Measurements from ENCODE around the gene RTN4RL1. TPM values are rescaled to one million over a fixed set of nuclear protein-coding genes. Genes with fewer than 3 reads are reported as not detected.
"Not testable (repeated sequence)": the region's sequence is repeated elsewhere in the genome, so short reads cannot be mapped to it uniquely, and the experiment has no call there.

The RTN4RL1 gene
- total RNA-seq, 1 experiment from 2014 or later: 65.0 TPM

DNA sequence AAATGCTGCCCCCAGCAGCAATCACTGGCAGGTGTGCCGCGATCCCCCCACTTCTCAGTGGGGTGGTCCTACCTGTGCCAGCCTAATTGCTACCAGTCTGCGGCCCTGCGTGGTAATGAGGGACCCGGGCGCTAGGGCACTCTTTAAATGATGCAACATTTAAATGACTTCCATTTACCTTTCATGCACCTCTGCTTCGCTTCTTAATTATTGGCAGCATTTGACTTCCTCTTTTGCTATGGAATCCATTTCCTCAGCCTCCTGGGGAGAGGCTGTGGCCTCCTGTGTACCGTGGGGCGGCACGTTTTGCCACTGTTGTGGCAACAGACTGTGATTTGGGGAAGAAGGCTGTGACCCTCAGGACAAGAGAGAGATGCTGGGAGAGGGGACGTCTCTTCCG lies 109.2 kb downstream of the RTN4RL1 start:
- no peak for DNase-seq (ENCODE audit: low spot score)
- in situ Hi-C loops (cut with HindIII; ENCODE audit: low sequenced_read_pairs): no loop called here

DNA sequence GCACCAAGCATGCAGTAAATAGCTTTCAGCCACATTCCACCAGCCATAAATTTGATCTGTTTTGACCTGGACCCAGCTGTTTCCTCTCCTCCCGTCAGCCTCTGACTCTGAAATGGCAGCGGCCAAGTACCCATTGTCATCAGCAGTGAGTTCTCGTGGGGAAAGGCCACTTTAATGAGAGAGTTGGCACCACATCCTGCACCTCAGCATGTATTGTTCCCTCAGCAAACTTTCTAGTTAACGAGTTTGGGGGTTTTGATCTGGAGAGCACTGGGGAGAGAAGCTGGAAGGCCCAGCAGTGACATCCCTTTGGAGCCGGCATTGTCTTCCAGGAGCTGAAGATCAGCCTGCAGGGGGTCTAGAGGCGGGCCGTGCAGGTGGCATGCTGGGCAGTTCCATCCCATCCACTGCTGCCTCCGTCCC lies 110.5 kb downstream of the RTN4RL1 start:
- no peak for DNase-seq (ENCODE audit: low spot score)
- in situ Hi-C loops (cut with HindIII; ENCODE audit: low sequenced_read_pairs): no loop called here

GRCh38 chr17:1913702-1914101 lies 111.4 kb downstream of the RTN4RL1 start:
- no peak for DNase-seq (ENCODE audit: low spot score)
- in situ Hi-C loops (cut with HindIII; ENCODE audit: low sequenced_read_pairs): no loop called here

- DNase-seq (ENCODE audit: low spot score): no peak
- in situ Hi-C loops (cut with HindIII; ENCODE audit: low sequenced_read_pairs): no loop called here
Observed at GRCh38 chr17:1912146-1912545, 113.0 kb downstream of the RTN4RL1 start.

DNA sequence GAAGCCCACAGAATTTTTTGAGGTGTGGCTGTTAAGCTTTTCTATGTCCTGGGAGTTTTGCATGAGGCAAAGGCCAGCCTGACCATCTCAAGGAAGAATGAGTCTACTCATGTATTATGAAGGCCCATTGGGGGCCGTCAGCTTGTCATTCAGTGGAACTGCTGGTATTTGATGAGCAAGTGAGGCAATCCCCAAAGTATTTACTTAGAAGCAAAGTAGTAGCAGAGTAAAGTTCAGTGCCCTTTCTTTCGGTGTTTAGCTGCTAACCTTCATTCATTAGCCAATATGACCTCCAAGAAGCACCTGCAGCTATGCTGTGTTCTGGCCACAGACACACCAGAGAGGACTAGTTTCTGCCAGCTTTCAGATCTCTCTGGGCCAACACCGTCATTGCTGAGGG lies 115.1 kb downstream of the RTN4RL1 start:
- no peak for DNase-seq (ENCODE audit: low spot score)
- in situ Hi-C loops (cut with HindIII; ENCODE audit: low sequenced_read_pairs): no loop called here

DNA sequence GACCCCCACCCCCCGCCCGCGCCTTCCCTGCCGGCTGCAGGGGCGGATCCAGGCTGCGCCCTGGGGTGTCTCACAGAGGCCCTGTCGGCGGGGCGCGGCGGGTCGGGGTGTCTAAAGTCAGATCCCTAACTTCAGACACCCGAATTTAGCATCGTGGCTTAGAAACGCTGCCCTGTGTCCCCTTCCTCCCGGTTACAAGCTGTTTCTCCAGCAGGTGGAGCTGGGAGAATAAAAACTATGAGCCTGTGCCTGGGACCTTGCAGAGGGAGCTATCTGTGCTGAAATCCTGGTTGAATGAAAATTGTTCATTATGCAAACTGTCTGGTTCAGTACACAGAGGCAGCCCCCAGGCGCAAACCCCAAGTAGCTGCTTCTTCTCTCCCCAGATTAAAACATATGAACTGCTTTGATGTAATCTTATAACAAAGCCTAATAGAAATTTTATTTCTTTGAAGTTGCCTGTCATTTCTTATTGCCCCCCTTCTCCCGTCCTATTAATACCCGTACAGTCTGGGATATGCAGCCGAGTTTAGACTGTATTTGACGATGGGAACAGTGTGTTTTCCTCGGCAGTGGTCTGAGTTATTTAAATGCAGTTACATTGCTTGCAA lies 116.3 kb downstream of the RTN4RL1 start:
- peak; percentile 94 for DNase-seq (ENCODE audit: low spot score)
- in situ Hi-C loops (cut with HindIII; ENCODE audit: low sequenced_read_pairs): no loop called here

DNA sequence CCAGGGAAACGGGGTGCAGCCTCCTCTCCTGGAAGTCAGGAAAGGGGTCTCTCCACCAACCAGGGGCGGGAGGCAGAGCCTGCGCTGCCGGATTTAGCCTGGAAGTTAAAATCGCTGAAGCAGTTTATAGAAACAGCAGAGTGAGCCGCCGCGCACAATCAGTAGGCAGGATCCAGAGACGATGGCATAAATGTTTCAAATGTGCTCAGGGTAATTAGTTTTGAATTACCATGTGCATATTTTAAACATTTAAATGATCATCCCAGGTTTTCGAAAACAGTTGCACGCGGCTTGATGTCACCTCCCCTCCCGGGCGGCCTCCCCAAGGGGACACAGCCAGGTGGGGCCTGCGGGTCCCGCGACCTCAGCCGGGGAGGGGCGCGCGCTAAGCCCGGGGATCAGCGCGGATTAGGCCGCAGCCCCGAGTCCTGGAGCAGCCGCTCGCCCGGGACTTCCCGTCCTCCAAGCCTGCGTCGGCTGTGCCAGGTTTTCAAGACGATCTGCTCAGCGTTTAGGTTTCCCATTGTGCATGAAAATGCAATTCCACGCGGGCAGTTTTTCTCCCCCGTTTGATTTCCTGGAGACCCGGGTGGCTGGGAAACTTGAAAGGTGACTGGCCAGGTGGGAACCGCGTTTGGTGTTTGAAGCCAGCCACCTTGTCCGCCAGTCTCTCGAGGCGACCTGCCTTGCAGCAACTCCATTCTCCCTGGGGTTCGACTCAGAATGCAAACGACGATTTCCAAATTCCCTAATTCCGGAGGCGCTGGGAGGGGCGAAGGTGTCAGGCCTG lies 117.0 kb downstream of the RTN4RL1 start:
- in situ Hi-C loops (cut with HindIII; ENCODE audit: low sequenced_read_pairs): no loop called here
- peak; percentile 74 for DNase-seq (ENCODE audit: low spot score)

DNA sequence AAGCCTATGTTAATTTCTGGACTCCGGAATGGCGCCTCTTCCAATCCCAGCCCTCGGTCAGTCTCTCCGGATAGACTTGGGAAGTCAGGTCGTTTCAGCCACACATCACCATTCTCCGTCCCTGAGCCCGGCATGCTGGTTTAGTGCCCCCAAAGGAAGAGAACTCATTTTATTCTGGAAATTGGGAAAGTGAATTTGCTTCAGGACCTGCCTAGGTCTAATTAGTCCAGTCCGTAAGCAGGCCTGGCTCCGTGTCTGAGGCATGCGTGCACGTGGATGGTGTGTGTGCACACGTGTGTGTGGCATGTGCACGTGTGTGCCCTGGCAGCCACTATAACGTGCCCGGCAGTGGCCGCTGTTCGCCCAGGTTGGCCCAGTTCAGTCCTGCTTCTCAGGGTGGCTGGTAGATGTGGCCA lies 117.9 kb downstream of the RTN4RL1 start:
- in situ Hi-C loops (cut with HindIII; ENCODE audit: low sequenced_read_pairs): no loop called here
- peak; percentile 71 for DNase-seq (ENCODE audit: low spot score)

GRCh38 chr17:1906662-1907101 lies 118.5 kb downstream of the RTN4RL1 start:
- peak; percentile 76 for DNase-seq (ENCODE audit: low spot score)
- in situ Hi-C loops (cut with HindIII; ENCODE audit: low sequenced_read_pairs): no loop called here

DNA sequence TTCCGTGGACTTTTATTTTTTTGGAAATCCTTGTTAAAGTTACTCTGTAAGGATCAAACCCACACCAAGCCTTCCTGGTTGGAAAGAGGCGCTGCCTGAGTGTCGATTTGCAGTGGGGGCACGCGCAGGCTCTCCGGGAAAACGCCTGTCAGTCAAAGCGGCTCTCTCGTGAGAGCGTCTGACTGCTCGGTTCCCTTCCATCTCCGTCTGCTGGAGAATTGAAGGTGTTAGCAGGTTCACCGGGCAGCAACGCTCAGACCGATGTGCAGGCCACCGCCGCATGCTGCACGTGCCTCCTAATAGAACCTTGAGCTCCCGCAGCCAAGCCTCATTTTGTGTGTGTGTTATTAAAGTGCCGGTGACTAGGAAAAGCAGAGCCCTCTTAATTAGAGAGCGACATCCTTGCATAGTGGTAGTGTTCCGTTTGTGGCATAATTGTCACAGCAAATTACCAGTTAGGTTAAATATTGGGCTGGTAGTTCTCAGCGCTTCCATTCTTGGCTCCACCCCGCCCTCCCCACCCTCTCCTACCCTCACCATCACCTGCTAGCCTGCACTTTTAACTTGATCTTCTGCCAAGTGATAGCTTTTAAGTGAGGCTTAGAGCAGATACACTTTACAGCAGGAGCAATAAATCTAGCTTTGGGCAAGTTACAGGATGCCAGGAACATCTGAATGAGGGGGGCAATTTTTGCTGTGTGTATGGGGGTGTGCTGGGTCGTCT lies 119.8 kb downstream of the RTN4RL1 start:
- DNase-seq (ENCODE audit: low spot score): peak; percentile 64
- in situ Hi-C loops (cut with HindIII; ENCODE audit: low sequenced_read_pairs): no loop called here

DNA sequence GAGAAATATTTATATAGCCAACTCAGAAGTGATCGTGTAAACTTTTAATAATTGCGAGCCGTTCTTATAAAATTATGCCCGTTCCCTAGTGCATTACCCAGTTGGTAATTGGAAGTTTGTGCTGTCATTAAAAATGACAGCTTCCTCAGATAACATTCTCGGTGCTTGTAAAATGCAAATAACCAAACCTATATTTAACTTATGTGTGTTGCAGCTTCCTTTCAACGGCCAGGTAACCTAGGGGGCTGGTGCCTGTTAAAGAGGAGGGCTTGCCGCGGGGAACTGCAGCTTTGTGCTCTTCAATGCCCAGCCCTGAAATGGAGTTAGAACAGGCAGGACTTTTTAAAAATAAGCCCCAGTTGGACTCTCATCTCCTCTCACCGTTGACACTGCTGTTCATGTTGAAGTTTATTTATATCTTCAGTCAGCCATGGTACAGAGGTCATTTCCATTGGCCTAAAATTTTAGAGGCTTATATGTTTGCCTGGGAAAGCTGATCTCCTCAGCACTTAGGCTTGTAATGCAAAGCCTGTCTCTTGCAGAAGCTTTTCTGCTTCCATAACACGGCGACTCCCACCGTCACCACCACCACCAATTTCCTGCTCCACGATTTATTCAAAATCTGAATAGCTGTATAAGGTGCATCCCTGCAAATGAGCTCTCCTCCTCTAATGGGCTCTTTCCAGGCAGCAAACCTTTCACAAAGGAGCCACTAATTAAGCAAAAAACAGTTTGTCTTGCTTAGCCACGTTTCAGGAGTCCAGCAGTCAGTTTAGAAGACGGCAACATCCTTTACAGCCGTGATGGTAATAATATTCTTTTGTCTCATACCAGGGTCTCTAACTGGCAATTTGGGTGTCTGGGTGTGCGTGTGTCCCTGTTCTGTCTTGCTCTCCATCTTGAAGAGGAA lies 120.6 kb downstream of the RTN4RL1 start:
- in situ Hi-C loops (cut with HindIII; ENCODE audit: low sequenced_read_pairs): no loop called here
- no peak for DNase-seq (ENCODE audit: low spot score)

DNA sequence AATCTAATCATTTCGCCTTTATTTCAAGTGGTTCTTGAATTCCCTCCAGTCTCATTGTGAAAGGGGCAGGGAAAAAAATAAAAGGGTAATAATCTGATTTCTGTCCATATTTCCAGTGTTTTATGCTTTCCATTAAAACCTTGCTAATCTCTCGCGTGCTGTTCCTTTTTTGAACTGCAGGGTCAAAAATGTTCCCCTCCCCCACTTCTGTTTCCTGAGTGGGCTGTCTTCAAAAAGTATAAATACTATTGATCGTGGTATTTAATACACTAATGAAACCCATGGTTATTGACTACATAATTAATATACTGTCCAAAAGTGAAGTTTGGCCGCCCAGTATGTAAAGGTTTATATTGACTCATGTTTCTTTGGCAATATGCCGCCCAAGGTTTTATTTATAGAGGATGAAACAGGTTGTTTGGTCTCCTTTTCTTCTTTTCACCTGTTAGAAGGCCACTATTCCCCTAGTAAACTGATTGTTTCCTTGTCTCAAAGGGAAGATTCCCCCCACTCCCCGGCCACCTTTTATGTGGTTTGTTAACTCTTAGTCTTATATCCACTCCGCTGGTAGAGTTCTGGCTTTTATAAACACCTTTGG lies 125.6 kb downstream of the RTN4RL1 start:
- in situ Hi-C loops (cut with HindIII; ENCODE audit: low sequenced_read_pairs): loop anchor here (25.0 kb wide), 1 partner anchor 138 kb away; the partner anchor contains the start of genes DPH1, OVCA2 and RTN4RL1
- no peak for DNase-seq (ENCODE audit: low spot score)

GRCh38 chr17:1898872-1899271 lies 126.3 kb downstream of the RTN4RL1 start:
- no peak for DNase-seq (ENCODE audit: low spot score)
- in situ Hi-C loops (cut with HindIII; ENCODE audit: low sequenced_read_pairs): loop anchor here (25.0 kb wide), 1 partner anchor 138 kb away; the partner anchor contains the start of genes DPH1, OVCA2 and RTN4RL1

DNA sequence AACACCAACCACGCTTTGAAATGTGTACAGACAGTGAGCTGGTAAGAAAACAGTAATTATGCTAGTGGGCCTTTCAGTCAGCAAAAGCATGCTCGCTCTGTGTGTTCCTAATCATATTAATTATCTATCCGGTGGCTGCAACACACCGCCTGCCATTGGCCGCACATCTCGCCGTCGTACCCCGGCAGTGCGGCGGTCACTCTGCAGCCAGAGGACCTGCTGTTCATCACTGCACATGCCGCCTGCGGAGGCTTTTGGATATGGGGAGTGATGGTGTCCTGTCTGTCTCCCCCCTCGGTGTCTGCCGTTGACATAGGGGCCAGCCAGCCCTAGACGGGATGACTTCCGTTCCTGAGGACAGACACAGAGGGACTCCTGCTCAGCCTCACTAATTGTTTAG lies 126.8 kb downstream of the RTN4RL1 start:
- in situ Hi-C loops (cut with HindIII; ENCODE audit: low sequenced_read_pairs): loop anchor here (25.0 kb wide), 1 partner anchor 139 kb away; the partner anchor contains the start of genes DPH1, OVCA2 and RTN4RL1
- no peak for DNase-seq (ENCODE audit: low spot score)

DNA sequence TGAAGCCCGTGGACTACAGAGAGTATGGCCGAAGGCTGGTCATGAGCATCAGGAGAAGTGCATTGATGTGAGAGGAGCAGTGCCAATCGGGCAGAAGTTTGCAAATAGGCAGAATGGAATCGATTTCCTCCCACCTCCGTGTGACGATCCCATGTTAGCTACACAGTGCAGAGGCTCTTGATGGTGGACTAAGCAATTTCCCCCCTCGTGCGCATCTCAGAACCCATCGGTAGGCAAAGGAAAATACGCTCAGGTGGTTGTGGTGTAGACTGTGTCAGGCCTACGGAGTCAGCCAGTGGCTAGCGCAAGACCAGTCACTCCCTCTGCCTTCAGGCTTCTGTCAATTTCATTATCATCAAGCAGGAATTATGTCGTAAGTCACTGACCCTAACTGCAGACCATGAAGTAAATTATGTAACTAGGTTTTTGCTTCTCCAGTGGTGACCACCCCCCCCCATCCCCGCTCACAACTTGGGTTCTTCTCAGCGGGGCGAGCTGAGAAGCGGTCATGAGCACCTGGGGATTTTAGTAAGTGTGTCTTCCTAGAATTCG lies 128.0 kb downstream of the RTN4RL1 start:
- in situ Hi-C loops (cut with HindIII; ENCODE audit: low sequenced_read_pairs): loop anchor here (25.0 kb wide), 1 partner anchor 140 kb away; the partner anchor contains the start of genes DPH1, OVCA2 and RTN4RL1
- no peak for DNase-seq (ENCODE audit: low spot score)

- no peak for DNase-seq (ENCODE audit: low spot score)
- in situ Hi-C loops (cut with HindIII; ENCODE audit: low sequenced_read_pairs): loop anchor here (25.0 kb wide), 1 partner anchor 141 kb away; the partner anchor contains the start of genes DPH1, OVCA2 and RTN4RL1
Observed at GRCh38 chr17:1896243-1897104, 128.7 kb downstream of the RTN4RL1 start.

DNA sequence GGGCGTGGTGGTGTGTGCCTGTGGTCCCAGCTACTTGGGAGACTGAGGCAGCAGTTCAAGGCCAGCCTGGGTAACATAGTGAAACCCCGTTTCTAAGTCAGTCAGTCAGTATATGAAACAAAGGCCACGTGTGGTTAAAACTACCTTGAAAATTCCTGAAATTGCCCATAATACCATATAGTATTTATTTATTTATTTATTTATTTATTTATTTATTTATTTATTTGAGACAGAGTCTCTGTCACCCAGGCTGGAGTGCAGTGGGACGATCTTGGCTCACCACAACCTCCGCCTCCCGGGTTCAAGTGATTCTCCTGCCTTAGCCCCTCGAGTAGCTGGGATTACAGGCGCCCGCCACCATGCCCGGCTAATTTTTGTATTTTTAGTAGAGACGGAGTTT lies 129.7 kb downstream of the RTN4RL1 start:
- DNase-seq (ENCODE audit: low spot score): not testable (repeated sequence)
- in situ Hi-C loops (cut with HindIII; ENCODE audit: low sequenced_read_pairs): loop anchor here (25.0 kb wide), 1 partner anchor 142 kb away; the partner anchor contains the start of genes DPH1, OVCA2 and RTN4RL1
